C4-2B (cell line): Measurements from ENCODE around the gene FAM241A.

Experiments
- H3K27ac ChIP-seq: fragments of 450-650 bp; 2 replicates; pipeline ENCODE4 v1.5.1; 2017
- CTCF ChIP-seq: fragments of 450-650 bp; conservative IDR thresholded peaks from 2 replicates; pipeline ENCODE4 v1.5.1; 2017; ENCODE audit warnings: mild to moderate bottlenecking
- ZFX ChIP-seq: fragments of 450-650 bp; IDR thresholded peaks from 2 replicates; pipeline ENCODE4 v1.6.1; 2017

Gene FAM241A

GRCh38 chr4:112230879-112231778 is 85.9 kb downstream of the FAM241A start:
- TF ChIP-seq ZFX (no peak), CTCF (no peak)
- H3K27ac ChIP-seq: peak overlapping the region; percentile 93

DNA sequence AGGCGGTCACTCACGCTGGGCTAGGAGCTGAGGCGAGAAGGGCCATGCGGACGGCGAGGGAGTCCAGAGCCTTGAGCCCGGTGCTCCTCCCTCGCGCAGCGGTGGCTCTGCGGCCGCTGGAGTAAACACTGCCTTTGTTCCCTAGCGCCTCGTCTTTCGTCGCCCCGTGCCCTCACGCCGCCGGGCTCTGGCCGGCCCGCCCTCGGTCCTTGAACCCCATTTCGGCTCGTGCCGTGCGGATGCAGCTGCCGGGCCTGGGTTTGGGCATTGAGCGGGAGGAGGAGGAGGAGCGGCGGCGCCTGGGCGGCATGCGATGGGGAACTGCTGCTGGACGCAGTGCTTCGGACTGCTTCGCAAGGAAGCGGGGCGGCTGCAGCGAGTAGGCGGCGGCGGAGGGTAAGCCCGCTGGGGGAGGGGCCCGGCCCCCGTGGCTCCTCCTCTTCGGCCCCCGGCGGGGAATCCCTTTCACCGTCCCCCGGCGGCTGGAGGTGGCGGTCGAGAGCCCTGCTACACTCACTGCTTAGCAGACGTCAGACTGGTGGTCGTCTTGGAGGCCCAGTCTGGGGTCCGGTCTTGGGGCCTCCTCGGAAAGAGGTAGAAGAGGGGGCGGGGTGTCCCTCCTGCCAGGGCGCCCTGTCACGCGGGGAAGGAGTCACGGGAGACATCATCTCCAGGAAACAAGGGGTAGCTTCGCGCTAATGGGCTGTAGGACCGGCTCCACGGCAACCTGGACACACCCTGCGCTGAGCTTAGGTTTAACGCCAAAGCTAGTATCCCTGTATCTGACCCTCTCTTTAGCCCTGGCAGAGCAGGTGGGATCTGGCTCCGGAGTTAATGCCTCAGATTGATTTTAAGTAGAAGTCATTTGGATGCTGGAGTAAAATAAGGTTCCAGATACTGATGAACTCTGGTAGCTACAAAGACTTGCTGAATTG is 86.8 kb downstream of the FAM241A start, which contains the start of gene AP1AR:
Gene AP1AR, plus strand, starts transcription at position 9 of the 935 bp plus-strand sequence. Its CDS starts 305 bp downstream, at position 314.
- H3K27ac ChIP-seq: peak within 1 kb of the TSS; percentile 93
- TF ChIP-seq CTCF (peak; percentile 31), ZFX (no peak; the same call in 1 of the 2 replicates)

- TF ChIP-seq CTCF: peak; percentile 82
- TF ChIP-seq ZFX: no peak
Observed at GRCh38 chr4:112234952-112235609, 89.8 kb downstream of the FAM241A start.

GRCh38 chr4:112236040-112236439 is 90.8 kb downstream of the FAM241A start:
- H3K27ac ChIP-seq: no peak overlapping the region
- TF ChIP-seq CTCF (no peak), ZFX (no peak)

More at GRCh38 chr4:112234952-112235609, 89.8 kb downstream of the FAM241A start:
- H3K27ac ChIP-seq: no peak overlapping the region

GRCh38 chr4:112238833-112239232 is 93.6 kb downstream of the FAM241A start:
- H3K27ac ChIP-seq: no peak overlapping the region
- TF ChIP-seq CTCF (no peak), ZFX (no peak)
